ENCODE measurements around the gene FBXO10. TPM values are rescaled to one million over a fixed set of nuclear protein-coding genes. Genes with fewer than 3 reads are reported as not detected.
A peak's percentile ranks its signal among the peaks of the same experiment; 100 is the strongest.
"Not testable (repeated sequence)": the region's sequence is repeated elsewhere in the genome, so short reads cannot be mapped to it uniquely, and the experiment has no call there.

FBXO10 gene
- 5.9 TPM for total RNA-seq
- long read RNA-seq, full-length matches to known transcripts: 4 of 7 reads
- long read RNA-seq, partial matches to known transcripts: 1 of 7 reads
- long read RNA-seq, other reads (novel, unspliced or antisense): 2 of 7 reads

GRCh38 chr9:37575921-37576721, at the start of gene FBXO10:
Gene FBXO10, minus strand, starts transcription at chr9:37576380. Its CDS starts 34,612 bp downstream, at chr9:37541768.
- DNase-seq (ENCODE audit: low spot score): peak; percentile 87
- intact Hi-C loops (cut with DNase I): loop anchor here (1.0 to 10.0 kb wide), 4 partner anchors 16 to 151 kb away; partner anchors contain the start of genes GRHPR, POLR1E and TOMM5

- DNase-seq (ENCODE audit: low spot score): no peak
- intact Hi-C loops (cut with DNase I): no loop called here
Observed at GRCh38 chr9:37625758-37626147, 49.6 kb upstream of the FBXO10 start.

GRCh38 chr9:37625036-37625757, 49.0 kb upstream of the FBXO10 start:
- intact Hi-C loops (cut with DNase I): no loop called here
- no peak for DNase-seq (ENCODE audit: low spot score)

GRCh38 chr9:37624073-37624472, 47.9 kb upstream of the FBXO10 start:
- no peak for DNase-seq (ENCODE audit: low spot score)
- intact Hi-C loops (cut with DNase I): no loop called here

- intact Hi-C loops (cut with DNase I): no loop called here
- no peak for DNase-seq (ENCODE audit: low spot score)
Observed at GRCh38 chr9:37623267-37623666, 47.1 kb upstream of the FBXO10 start.

- DNase-seq (ENCODE audit: low spot score): no peak
- intact Hi-C loops (cut with DNase I): no loop called here
Observed at GRCh38 chr9:37622462-37622861, 46.3 kb upstream of the FBXO10 start.

GRCh38 chr9:37621273-37622121, 45.3 kb upstream of the FBXO10 start:
- intact Hi-C loops (cut with DNase I): no loop called here
- no peak for DNase-seq (ENCODE audit: low spot score)

GRCh38 chr9:37620396-37620795, 44.2 kb upstream of the FBXO10 start:
- DNase-seq (ENCODE audit: low spot score): no peak
- intact Hi-C loops (cut with DNase I): no loop called here

- intact Hi-C loops (cut with DNase I): no loop called here
- no peak for DNase-seq (ENCODE audit: low spot score)
Observed at GRCh38 chr9:37619806-37620205, 43.6 kb upstream of the FBXO10 start.

- DNase-seq (ENCODE audit: low spot score): no peak
- intact Hi-C loops (cut with DNase I): no loop called here
Observed at GRCh38 chr9:37618817-37619216, 42.6 kb upstream of the FBXO10 start.

- intact Hi-C loops (cut with DNase I): no loop called here
- DNase-seq (ENCODE audit: low spot score): no peak
Observed at GRCh38 chr9:37617832-37618231, 41.7 kb upstream of the FBXO10 start.

GRCh38 chr9:37617161-37617560, 41.0 kb upstream of the FBXO10 start:
- intact Hi-C loops (cut with DNase I): no loop called here
- no peak for DNase-seq (ENCODE audit: low spot score)

GRCh38 chr9:37611961-37612360, 35.8 kb upstream of the FBXO10 start:
- intact Hi-C loops (cut with DNase I): no loop called here

GRCh38 chr9:37611014-37611413, 34.8 kb upstream of the FBXO10 start:
- no peak for DNase-seq (ENCODE audit: low spot score)
- intact Hi-C loops (cut with DNase I): no loop called here

More at GRCh38 chr9:37611961-37612360, 35.8 kb upstream of the FBXO10 start:
- DNase-seq (ENCODE audit: low spot score): no peak

- intact Hi-C loops (cut with DNase I): no loop called here
- DNase-seq (ENCODE audit: low spot score): no peak
Observed at GRCh38 chr9:37609735-37610397, 33.7 kb upstream of the FBXO10 start.

GRCh38 chr9:37608250-37608649, 32.1 kb upstream of the FBXO10 start:
- intact Hi-C loops (cut with DNase I): no loop called here
- DNase-seq (ENCODE audit: low spot score): no peak

GRCh38 chr9:37604296-37604695, 28.1 kb upstream of the FBXO10 start:
- DNase-seq (ENCODE audit: low spot score): no peak
- intact Hi-C loops (cut with DNase I): no loop called here

- intact Hi-C loops (cut with DNase I): no loop called here
- DNase-seq (ENCODE audit: low spot score): no peak
Observed at GRCh38 chr9:37602817-37603216, 26.6 kb upstream of the FBXO10 start.

GRCh38 chr9:37602061-37602460, 25.9 kb upstream of the FBXO10 start:
- intact Hi-C loops (cut with DNase I); DNase-seq (ENCODE audit: low spot score): not testable (repeated sequence)
